Motor neuron (in vitro differentiated cells): ENCODE measurements around the gene NEXN. TPM values are rescaled to one million over a fixed set of nuclear protein-coding genes. Genes with fewer than 3 reads are reported as not detected.

Experiments
- total RNA-seq, 8 experiments: library from RNA; unstranded; fragments of 300-600 nt; gene quantifications; 2 replicates each; pipeline versions ENCODE4 v1.2.3 to v1.2.4, GENCODE V29; 2022

NEXN gene
- total RNA-seq, 8 experiments from 2014 or later: 1.4 to 7.5 (median 3.0) TPM

Other genes starting within 250 kb of the NEXN start
- gene ZZZ3, start 206.0 kb upstream of the NEXN start, total RNA-seq: 10 to 100 TPM; 43.0 to 81.7 (median 68.1) TPM
- 100 to 1,000 TPM in 2 of 8 experiments, 10 to 100 TPM in 6; 44.5 to 103 (median 86.3) TPM for gene USP33, start 128.8 kb upstream of the NEXN start, total RNA-seq
- gene MIGA1, start 109.0 kb upstream of the NEXN start, total RNA-seq: 10 to 100 TPM; 12.1 to 21.7 (median 17.7) TPM
- 100 to 1,000 TPM in 7 of 8 experiments, 10 to 100 TPM in 1; 54.7 to 380 (median 234) TPM for gene FUBP1, start 90.4 kb downstream of the NEXN start, total RNA-seq
- 100 to 1,000 TPM in 1 of 8 experiments, 10 to 100 TPM in 7; 30.8 to 102 (median 41.2) TPM for gene DNAJB4, start 116.3 kb downstream of the NEXN start, total RNA-seq
- under 1 TPM in 7 of 8 experiments, not detected in 1; 0.09 to 0.78 (median 0.43) TPM for gene GIPC2, start 157.3 kb downstream of the NEXN start, total RNA-seq